ENCODE results near the gene PARD6G.

PARD6G gene

DNA sequence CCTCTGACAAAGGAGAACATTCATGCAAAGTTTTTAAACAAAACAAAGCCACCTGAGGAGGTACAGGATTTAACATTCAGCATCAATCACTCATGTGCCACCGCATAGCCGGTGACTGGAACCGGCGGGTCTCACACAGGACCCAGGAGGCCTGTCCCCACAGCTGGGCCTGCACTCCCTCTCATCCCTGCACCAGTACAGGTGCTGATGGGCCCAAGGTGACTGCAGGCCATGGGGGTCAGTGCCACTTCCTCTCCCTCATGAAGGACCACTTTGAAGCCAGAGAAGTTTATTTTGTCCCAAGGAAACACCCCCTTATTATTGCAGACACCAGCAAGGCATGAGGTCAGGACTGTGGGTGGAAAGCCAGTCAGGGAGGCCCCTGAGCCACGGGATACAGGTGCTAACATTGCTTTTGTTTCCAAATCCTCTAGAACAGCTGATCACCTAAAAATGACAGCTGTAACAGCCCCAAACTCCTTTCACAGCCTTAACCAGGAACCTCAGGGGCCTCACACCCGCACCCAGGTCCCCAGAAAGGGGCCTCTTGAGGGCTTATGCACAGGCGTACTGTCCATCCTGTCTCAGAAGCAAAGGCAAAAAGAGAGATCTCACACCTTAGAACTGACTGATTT, 14.0 kb downstream of the PARD6G start:
- DNase-seq (ENCODE audit: low read depth, low spot score) = no peak
- TF ChIP-seq POLR2AphosphoS5 (IDR thresholded peaks at IDR 0.05; ENCODE audit: borderline replicate concordance, low read depth, low read length) (no peak), EZH2 (IDR thresholded peaks at IDR 0.05) (no peak)
- H3K27ac ChIP-seq = no peak overlapping the region
- no peaks in the 10 kb centered on the region for H3K36me3 ChIP-seq (ENCODE audit: insufficient read depth, low read length)
- H3K4me3 ChIP-seq = no peak overlapping the region
- H3K9ac ChIP-seq (ENCODE audit: insufficient read length) = no peak overlapping the region
- H3K9me3 ChIP-seq (ENCODE audit: low read depth, low read length) = no peaks in the 10 kb centered on the region

DNA sequence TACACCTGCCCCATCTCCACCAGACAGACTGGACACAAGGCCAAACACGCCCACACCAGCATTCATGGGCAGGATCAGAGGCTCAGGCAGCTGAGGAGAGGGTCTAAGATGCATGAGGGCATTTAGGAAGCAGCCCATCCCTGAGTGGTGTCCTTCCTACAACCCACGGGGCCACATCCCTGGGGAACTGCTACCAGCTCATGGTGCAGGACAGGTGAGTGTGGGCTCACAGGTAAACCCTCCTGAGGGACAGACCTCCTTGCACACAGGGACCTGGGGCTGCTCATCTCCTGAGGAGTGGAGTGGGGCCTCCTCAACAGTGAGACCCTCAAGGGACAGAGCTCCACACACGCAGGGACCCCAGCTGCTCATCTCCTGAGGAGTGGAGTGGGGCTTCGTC, 14.6 kb downstream of the PARD6G start:
- H3K9ac ChIP-seq (ENCODE audit: insufficient read length) = no peak overlapping the region
- H3K4me3 ChIP-seq = no peak overlapping the region
- no peak for TF ChIP-seq EZH2 (IDR thresholded peaks at IDR 0.05)
- no peak for DNase-seq (ENCODE audit: low read depth, low spot score)
- H3K9me3 ChIP-seq (ENCODE audit: low read depth, low read length) = no peaks in the 10 kb centered on the region
- no peak overlapping the region for H3K27ac ChIP-seq
- H3K36me3 ChIP-seq (ENCODE audit: insufficient read depth, low read length) = no peaks in the 10 kb centered on the region

DNA sequence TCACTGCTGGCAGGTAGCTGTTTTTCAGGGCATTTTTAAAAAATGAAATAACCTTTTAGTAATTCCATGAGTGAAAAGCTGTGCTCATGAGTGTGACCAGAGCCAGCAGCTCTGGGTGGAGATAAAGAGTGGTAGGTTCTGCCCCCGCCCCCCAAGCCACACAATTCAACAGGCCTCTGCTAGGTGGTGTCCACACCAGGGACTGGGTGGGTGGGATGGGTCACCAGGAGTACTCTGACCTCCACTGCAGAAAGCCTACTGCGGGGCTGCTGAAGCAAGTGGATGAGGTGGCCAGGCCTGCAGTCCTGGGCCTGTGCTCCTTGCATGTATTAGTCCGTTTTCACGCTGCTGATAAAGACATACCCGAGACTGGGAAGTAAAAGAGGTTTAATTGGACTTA, 15.3 kb downstream of the PARD6G start:
- Histone ChIP-seq H3K9me3 (ENCODE audit: low read depth, low read length) (no peaks in the 10 kb centered on the region), H3K4me3 (no peak overlapping the region), H3K36me3 (ENCODE audit: insufficient read depth, low read length) (no peaks in the 10 kb centered on the region), H3K27ac (no peak overlapping the region), H3K9ac (ENCODE audit: insufficient read length) (no peak overlapping the region)
- no peak for TF ChIP-seq FOXP2 (optimal IDR thresholded peaks at IDR 0.05; ENCODE audit: control extremely low read depth, extremely low read length, insufficient read depth)
- no peak for TF ChIP-seq POLR2AphosphoS5 (IDR thresholded peaks at IDR 0.05; ENCODE audit: borderline replicate concordance, low read depth, low read length)
- TF ChIP-seq EZH2 (IDR thresholded peaks at IDR 0.05) = no peak
- DNase-seq (ENCODE audit: low read depth, low spot score) = no peak

DNA sequence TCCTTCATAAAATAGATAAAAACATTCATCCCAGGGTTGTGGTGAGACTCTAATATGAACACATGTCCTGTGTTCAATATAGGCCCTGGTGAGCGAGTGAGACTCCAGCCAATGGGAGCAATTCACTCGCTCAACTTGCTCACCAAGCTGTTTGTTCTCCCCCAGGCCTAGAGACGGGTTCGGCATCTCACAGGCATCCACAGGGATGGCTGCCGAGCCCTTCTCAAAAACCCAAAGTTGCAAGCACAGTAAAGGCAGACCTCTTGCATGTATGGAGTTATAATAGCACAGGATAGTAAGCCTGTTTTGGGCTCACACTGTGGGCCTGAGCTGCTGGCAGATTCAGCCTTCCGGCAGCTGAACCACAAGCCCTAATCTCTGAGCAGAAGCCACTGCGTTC, 15.7 kb downstream of the PARD6G start:
- Histone ChIP-seq H3K27ac (no peak overlapping the region), H3K4me3 (no peak overlapping the region), H3K9me3 (ENCODE audit: low read depth, low read length) (no peaks in the 10 kb centered on the region), H3K9ac (ENCODE audit: insufficient read length) (no peak overlapping the region), H3K36me3 (ENCODE audit: insufficient read depth, low read length) (no peaks in the 10 kb centered on the region)
- DNase-seq (ENCODE audit: low read depth, low spot score) = no peak
- TF ChIP-seq EZH2 (IDR thresholded peaks at IDR 0.05) (no peak), POLR2AphosphoS5 (IDR thresholded peaks at IDR 0.05; ENCODE audit: borderline replicate concordance, low read depth, low read length) (no peak), FOXP2 (optimal IDR thresholded peaks at IDR 0.05; ENCODE audit: control extremely low read depth, extremely low read length, insufficient read depth) (no peak)

DNA sequence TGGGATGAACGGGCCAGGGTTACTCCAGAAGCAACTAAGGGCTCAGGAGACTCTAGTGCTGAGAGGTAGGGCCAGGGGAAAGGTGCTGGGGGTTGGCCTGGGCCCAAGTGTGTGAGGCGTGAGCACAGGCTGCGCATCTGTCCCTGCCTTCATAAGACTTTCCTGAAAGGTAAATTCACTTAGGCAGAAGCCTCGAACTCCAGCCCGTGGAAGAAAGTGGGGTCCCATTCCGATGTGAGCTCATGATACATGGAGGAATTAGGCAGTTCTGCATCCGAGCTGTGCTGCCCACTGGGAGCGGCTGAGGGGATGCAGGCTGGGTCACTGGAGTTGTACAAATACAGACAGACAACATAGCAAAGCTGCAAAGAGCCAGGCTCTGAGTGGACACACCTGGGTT, 16.2 kb downstream of the PARD6G start:
- TF ChIP-seq POLR2AphosphoS5 (IDR thresholded peaks at IDR 0.05; ENCODE audit: borderline replicate concordance, low read depth, low read length) (no peak), FOXP2 (optimal IDR thresholded peaks at IDR 0.05; ENCODE audit: control extremely low read depth, extremely low read length, insufficient read depth) (no peak), EZH2 (IDR thresholded peaks at IDR 0.05) (no peak)
- Histone ChIP-seq H3K4me3 (no peak overlapping the region), H3K9me3 (ENCODE audit: low read depth, low read length) (no peaks in the 10 kb centered on the region), H3K9ac (ENCODE audit: insufficient read length) (no peak overlapping the region), H3K36me3 (ENCODE audit: insufficient read depth, low read length) (no peaks in the 10 kb centered on the region), H3K27ac (no peak overlapping the region)
- DNase-seq (ENCODE audit: low read depth, low spot score) = no peak

DNA sequence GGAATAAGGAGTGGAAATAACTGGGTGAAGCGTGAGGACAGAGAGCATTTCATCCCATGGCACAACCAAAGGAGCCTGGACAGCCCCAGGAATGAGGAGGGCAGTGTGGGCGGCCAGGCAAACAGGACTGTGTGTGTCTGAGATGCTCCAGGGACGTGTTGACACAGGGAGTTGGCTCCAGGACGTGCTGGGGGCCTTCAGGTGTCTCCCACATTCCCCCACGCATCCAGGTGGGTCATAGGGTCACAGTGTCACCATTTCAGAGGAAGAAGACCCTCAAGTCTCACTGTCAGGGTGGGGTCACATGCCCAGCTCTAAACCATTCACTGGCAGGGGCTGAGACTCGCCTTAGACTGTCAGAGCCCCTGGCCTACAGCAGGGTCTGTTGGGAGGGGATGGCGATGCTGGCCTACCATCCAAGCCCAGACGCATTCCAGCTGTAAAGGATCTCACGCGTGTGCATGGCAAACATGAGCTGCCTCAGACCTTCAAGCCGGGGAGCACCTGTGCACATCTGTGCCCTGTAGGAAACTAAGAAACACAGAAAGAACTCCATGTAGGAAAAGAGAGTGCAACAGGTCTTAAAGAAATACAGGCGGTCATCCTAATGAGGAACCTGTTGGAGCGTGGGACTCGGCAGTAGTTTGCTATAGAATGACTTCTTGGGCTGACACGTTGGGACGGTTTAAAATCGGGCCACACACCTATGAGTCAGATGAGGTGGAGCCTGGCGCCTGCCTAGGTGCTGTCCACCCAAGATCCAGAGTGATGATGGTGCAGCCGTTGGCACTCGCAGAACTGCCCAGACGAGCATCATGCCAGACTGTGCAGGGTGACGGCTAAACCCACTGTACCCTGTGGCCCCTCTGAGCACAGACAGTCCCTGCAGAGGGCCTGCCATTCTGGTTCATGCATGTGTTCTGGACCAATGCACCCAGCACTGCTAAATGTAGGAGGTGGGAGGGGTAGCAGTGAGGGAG, 17.3 kb downstream of the PARD6G start:
- Histone ChIP-seq H3K4me3 (no peak overlapping the region), H3K36me3 (ENCODE audit: insufficient read depth, low read length) (no peaks in the 10 kb centered on the region), H3K27ac (no peak overlapping the region), H3K9me3 (ENCODE audit: low read depth, low read length) (no peaks in the 10 kb centered on the region), H3K9ac (ENCODE audit: insufficient read length) (no peak overlapping the region)
- DNase-seq (ENCODE audit: low read depth, low spot score) = no peak
- no peak for TF ChIP-seq FOXP2 (optimal IDR thresholded peaks at IDR 0.05; ENCODE audit: control extremely low read depth, extremely low read length, insufficient read depth)
- TF ChIP-seq POLR2AphosphoS5 (IDR thresholded peaks at IDR 0.05; ENCODE audit: borderline replicate concordance, low read depth, low read length) = no peak
- TF ChIP-seq EZH2 (IDR thresholded peaks at IDR 0.05) = no peak

DNA sequence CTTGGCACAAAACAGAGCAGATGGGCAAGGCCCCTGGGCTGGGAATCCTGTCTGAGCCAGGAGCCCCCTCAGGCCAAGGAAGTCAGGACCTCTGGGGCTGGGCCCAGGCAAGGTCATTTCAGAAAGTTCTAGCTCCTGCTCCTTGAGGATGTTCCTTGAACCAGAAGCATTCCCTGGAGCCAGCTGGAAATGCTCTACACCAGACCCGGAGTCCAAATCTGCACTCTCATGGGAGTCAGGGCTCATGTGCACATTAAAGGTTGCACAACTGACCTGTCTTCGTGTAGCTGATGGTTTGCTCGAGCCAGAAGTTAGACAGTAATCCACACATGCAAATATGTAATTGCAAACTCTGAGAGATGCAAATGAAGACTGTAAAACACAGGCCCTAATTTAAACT, 18.0 kb downstream of the PARD6G start:
- Histone ChIP-seq H3K9me3 (ENCODE audit: low read depth, low read length) (no peaks in the 10 kb centered on the region), H3K4me3 (no peak overlapping the region)
- no peak for TF ChIP-seq POLR2AphosphoS5 (IDR thresholded peaks at IDR 0.05; ENCODE audit: borderline replicate concordance, low read depth, low read length)
- no peak for TF ChIP-seq EZH2 (IDR thresholded peaks at IDR 0.05)
- TF ChIP-seq FOXP2 (optimal IDR thresholded peaks at IDR 0.05; ENCODE audit: control extremely low read depth, extremely low read length, insufficient read depth) = no peak

DNA sequence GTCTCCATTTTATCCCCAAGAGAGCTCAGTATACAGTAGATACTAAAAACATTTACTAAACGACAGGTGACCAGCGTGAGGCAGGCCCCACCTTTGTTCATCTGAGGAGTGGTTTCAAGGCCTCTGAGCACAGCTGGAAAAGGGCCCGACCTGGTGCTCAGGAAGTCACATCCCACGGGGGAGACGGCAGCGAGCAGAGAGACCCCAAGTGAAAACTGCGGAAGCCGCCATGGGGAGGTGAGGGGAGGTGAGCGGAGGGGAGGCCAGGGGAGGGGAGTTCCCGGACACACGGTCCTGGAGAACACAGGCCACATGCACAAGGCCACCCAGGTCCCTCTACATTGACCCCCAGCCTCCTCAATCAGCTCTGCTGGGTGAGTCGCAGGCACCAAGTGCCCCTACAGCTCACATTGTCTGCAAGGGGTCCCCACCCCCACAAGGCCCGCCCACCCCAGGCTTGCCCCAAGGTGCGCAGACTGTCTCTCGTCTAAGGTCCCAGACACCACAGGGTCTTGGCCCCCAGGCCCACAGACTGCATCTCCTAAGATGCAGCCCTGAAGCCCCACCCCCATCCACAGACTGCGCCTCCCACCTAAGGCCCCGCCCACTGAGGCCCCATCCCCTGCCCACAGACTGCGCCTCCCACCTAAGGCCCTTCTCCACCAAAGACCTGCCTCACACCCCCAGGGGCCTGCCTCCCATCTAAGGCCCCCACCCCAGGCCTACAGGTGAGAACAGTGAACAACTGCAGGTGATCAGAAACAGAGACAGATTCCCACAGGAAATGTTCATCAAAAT, 19.1 kb downstream of the PARD6G start:
- Histone ChIP-seq H3K27ac (no peak overlapping the region), H3K9ac (ENCODE audit: insufficient read length) (no peak overlapping the region), H3K4me3 (no peak overlapping the region), H3K9me3 (ENCODE audit: low read depth, low read length) (no peaks in the 10 kb centered on the region), H3K36me3 (ENCODE audit: insufficient read depth, low read length) (no peaks in the 10 kb centered on the region)
- TF ChIP-seq POLR2AphosphoS5 (IDR thresholded peaks at IDR 0.05; ENCODE audit: borderline replicate concordance, low read depth, low read length) = no peak
- no peak for TF ChIP-seq EZH2 (IDR thresholded peaks at IDR 0.05)
- no peak for TF ChIP-seq FOXP2 (optimal IDR thresholded peaks at IDR 0.05; ENCODE audit: control extremely low read depth, extremely low read length, insufficient read depth)
- DNase-seq (ENCODE audit: low read depth, low spot score) = no peak

More for the DNA sequence above, 18.0 kb downstream of the PARD6G start:
- H3K9ac ChIP-seq (ENCODE audit: insufficient read length) = no peak overlapping the region
- no peak overlapping the region for H3K27ac ChIP-seq
- no peak for DNase-seq (ENCODE audit: low read depth, low spot score)
- no peaks in the 10 kb centered on the region for H3K36me3 ChIP-seq (ENCODE audit: insufficient read depth, low read length)
